Panc1 (cell line): ENCODE data around the gene APOC3. TPM values are rescaled to one million over a fixed set of nuclear protein-coding genes. Genes with fewer than 3 reads are reported as not detected.

Source experiments
- ATAC-seq: fragments of 200-7000 bp; cut with Tn5 transposase; 2 replicates; pipeline ENCODE4 v1.9.1; 2020; ENCODE audit warnings: mild to moderate bottlenecking, moderate library complexity
- BruUV-seq: library from RNA; stranded (reverse); fragments of 400-500 nt; replicated peaks from 2 replicates; lab custom pipeline; 2021; lab: Mats Ljungman, UMichigan
- CTCF ChIA-PET: fragments of 300-600 bp; sonication (Branson Sonifier 250); formaldehyde crosslinking; loops from one replicate; lab custom pipeline; 2022; ENCODE audit warnings: antibody characterized with exemption; lab: Charles Lee
- POLR2A ChIA-PET: fragments of 300-600 bp; sonication (Branson Sonifier 250); formaldehyde crosslinking; loops from one replicate; lab custom pipeline; 2022; ENCODE audit warnings: antibody characterized with exemption; lab: Charles Lee
- DNase-seq: peaks from one replicate; pipeline ENCODE4 v3.0.0-alpha.2; 2010; ENCODE audit warnings: low read depth, low spot score
- H3K27ac ChIP-seq: 2 replicates; pipeline ENCODE4 v1.5.1; 2011; ENCODE audit warnings: mild to moderate bottlenecking, low read length, inconsistent platforms
- H3K27me3 ChIP-seq: fragments of 200-500 bp; sonication (Bioruptor generic); 2 replicates; pipeline ENCODE4 v1.6.0; 2014; ENCODE audit warnings: low read length, inconsistent platforms; ENCODE audit not compliant: control insufficient read depth, insufficient read depth
- H3K36me3 ChIP-seq: fragments of 200-500 bp; sonication (Bioruptor generic); 2 replicates; pipeline ENCODE4 v1.5.1; 2014; ENCODE audit warnings: inconsistent platforms, mild to moderate bottlenecking, low read length, moderate library complexity; ENCODE audit not compliant: control insufficient read depth, insufficient read depth
- H3K4me1 ChIP-seq: 2 replicates; pipeline ENCODE4 v1.5.1; 2011; ENCODE audit warnings: inconsistent platforms, mild to moderate bottlenecking, low read length, moderate library complexity; ENCODE audit not compliant: control insufficient read depth, insufficient read depth
- H3K4me3 ChIP-seq, 2 experiments: 2 replicates each; pipeline ENCODE4 v1.5.1; 2011 to 2012; ENCODE audit warnings: low read depth in 2 of 2, low read length in 2 of 2, mild to moderate bottlenecking in 2 of 2, inconsistent platforms in 1 of 2, moderate library complexity in 1 of 2
- H3K9me3 ChIP-seq: fragments of 200-500 bp; sonication (Bioruptor generic); 2 replicates; pipeline ENCODE4 v1.5.1; 2014; ENCODE audit warnings: low read depth, mild to moderate bottlenecking, inconsistent platforms, low read length, moderate library complexity; ENCODE audit not compliant: control insufficient read depth, insufficient read depth
- CTCF ChIP-seq: fragments of 450-650 bp; IDR thresholded peaks from 2 replicates; pipeline ENCODE4 v1.5.1; 2017; ENCODE audit warnings: mild to moderate bottlenecking
- POLR2AphosphoS5 ChIP-seq: IDR thresholded peaks from 2 replicates; pipeline ENCODE4 v1.6.1; 2012; ENCODE audit warnings: mild to moderate bottlenecking, low read depth, low read length, moderate library complexity
- SIN3A ChIP-seq: IDR thresholded peaks from 2 replicates; pipeline ENCODE4 v1.6.1; 2012; ENCODE audit warnings: low read depth, mild to moderate bottlenecking, low read length, moderate library complexity, borderline replicate concordance; ENCODE audit not compliant: insufficient read depth
- TCF7L2 ChIP-seq: IDR thresholded peaks from 2 replicates; pipeline ENCODE4 v1.6.1; 2011; ENCODE audit warnings: mild to moderate bottlenecking, low read depth, low read length, inconsistent platforms
- in situ Hi-C: cut with HindIII; loops from 2 replicates; pipeline ENCODE4 v1.10.0; 2016; ENCODE audit warnings: low sequenced_read_pairs, low pct_unique_long_range_greater_than_20kb
- intact Hi-C: fragments of 100-400 bp; cut with micrococcal nuclease; formaldehyde crosslinking; loops from one replicate; pipeline ENCODE4 v1.10.0; 2022; ENCODE audit not compliant: unreplicated experiment
- total RNA-seq: library from RNA; stranded (reverse); gene quantifications from one replicate; pipeline ENCODE4 v1.2.1, GENCODE V29; 2021; ENCODE audit not compliant: unreplicated experiment
- TF ChIP-seq, protein P1 (sequence below), 2 experiments: IDR thresholded peaks; 2 replicates each; pipeline ENCODE4 v1.6.1; 2011 to 2012; ENCODE audit warnings: low read depth in 2 of 2, control low read depth in 1 of 2, low read length in 1 of 2, mild to moderate bottlenecking in 1 of 2, moderate library complexity in 1 of 2; ENCODE audit not compliant: insufficient read depth in 1 of 2

Gene APOC3
- total RNA-seq, 1 experiment from 2014 or later, result 1.2 TPM

GRCh38 chr11:116791813-116792143, 37.9 kb upstream of the APOC3 start, which contains the start of gene APOA5:
TSS of gene APOA5 (minus strand) at chr11:116791879. CDS start at chr11:116791860, 19 bp downstream.
- TF ChIP-seq POLR2AphosphoS5, result no peak
- TF ChIP-seq, protein P1, sequence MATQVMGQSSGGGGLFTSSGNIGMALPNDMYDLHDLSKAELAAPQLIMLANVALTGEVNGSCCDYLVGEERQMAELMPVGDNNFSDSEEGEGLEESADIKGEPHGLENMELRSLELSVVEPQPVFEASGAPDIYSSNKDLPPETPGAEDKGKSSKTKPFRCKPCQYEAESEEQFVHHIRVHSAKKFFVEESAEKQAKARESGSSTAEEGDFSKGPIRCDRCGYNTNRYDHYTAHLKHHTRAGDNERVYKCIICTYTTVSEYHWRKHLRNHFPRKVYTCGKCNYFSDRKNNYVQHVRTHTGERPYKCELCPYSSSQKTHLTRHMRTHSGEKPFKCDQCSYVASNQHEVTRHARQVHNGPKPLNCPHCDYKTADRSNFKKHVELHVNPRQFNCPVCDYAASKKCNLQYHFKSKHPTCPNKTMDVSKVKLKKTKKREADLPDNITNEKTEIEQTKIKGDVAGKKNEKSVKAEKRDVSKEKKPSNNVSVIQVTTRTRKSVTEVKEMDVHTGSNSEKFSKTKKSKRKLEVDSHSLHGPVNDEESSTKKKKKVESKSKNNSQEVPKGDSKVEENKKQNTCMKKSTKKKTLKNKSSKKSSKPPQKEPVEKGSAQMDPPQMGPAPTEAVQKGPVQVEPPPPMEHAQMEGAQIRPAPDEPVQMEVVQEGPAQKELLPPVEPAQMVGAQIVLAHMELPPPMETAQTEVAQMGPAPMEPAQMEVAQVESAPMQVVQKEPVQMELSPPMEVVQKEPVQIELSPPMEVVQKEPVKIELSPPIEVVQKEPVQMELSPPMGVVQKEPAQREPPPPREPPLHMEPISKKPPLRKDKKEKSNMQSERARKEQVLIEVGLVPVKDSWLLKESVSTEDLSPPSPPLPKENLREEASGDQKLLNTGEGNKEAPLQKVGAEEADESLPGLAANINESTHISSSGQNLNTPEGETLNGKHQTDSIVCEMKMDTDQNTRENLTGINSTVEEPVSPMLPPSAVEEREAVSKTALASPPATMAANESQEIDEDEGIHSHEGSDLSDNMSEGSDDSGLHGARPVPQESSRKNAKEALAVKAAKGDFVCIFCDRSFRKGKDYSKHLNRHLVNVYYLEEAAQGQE (IDR thresholded peaks at IDR 0.05; ENCODE audit: insufficient read depth in 1 of 2, low read depth in 2 of 2, low read length in 1 of 2), result no peak
- no peak for TF ChIP-seq TCF7L2
- no peak for TF ChIP-seq CTCF
- no peak for TF ChIP-seq SIN3A
- ChIA-PET CTCF (interaction anchor here (0.5 to 4.2 kb wide), 10 partner anchors 29 to 435 kb away, joined by 3 to 76 read pairs (median 4); partner anchors contain the start of gene APOA1), POLR2A (interaction anchor here (0.6 kb wide), 1 partner anchor 39 kb away, joined by 5 read pairs; no protein-coding TSS in a partner anchor)
- in situ Hi-C loops, result no loop called here
- peaks cover 6% of the 10 kb centered on the region for H3K36me3 ChIP-seq
- ATAC-seq, result no peak
- H3K27me3 ChIP-seq, result no peaks in the 10 kb centered on the region
- BruUV-seq, result no TSS peak
- H3K27ac ChIP-seq, result no peak within 1 kb of the TSS
- no peaks in the 10 kb centered on the region for H3K9me3 ChIP-seq
- no peak for DNase-seq
- peaks cover 10% of the 10 kb centered on the region for H3K4me1 ChIP-seq
- no peak within 1 kb of the TSS for H3K4me3 ChIP-seq
- intact Hi-C loops, result loop anchor here (1.0 to 5.0 kb wide), 2 partner anchors 46 to 315 kb away; partner anchors contain the start of gene APOA1

- H3K4me1 ChIP-seq, result peaks cover 5% of the 10 kb centered on the region; the same call in 1 of the 2 replicates
- DNase-seq (no peak), ATAC-seq (no peak)
- TF ChIP-seq POLR2AphosphoS5 (no peak), SIN3A (no peak), TCF7L2 (no peak), CTCF (no peak)
- TF ChIP-seq, protein P1 (IDR thresholded peaks at IDR 0.05; ENCODE audit: insufficient read depth in 1 of 2, low read depth in 2 of 2, low read length in 1 of 2), result no peak
- BruUV-seq, result no TSS peak
- no peak overlapping the region for H3K27ac ChIP-seq
- intact Hi-C loops, result loop anchor here (5.0 kb wide), 1 partner anchor 45 kb away; the partner anchor contains the start of gene APOA1
- ChIA-PET CTCF (interaction anchor here (0.6 to 4.2 kb wide), 3 partner anchors 44 to 346 kb away, joined by 3 to 76 read pairs (median 7); partner anchors contain the start of gene APOA1), POLR2A (no interaction called here)
- in situ Hi-C loops, result no loop called here
- no peaks in the 10 kb centered on the region for H3K27me3 ChIP-seq
- no peaks in the 10 kb centered on the region for H3K9me3 ChIP-seq
- H3K4me3 ChIP-seq, result no peak overlapping the region
- H3K36me3 ChIP-seq, result peaks cover 1% of the 10 kb centered on the region; the same call in 1 of the 2 replicates
Measured at GRCh38 chr11:116792144-116792868, 37.4 kb upstream of the APOC3 start.
